HG03378 (cell line): Measurements from ENCODE around the gene GNPDA2.
"Not testable (repeated sequence)": the region's sequence is repeated elsewhere in the genome, so short reads cannot be mapped to it uniquely, and the experiment has no call there.

Experiments
- ATAC-seq: cut with Tn5 transposase; IDR thresholded peaks from one replicate; pipeline ENCODE4 v1.9.1; 2021; ENCODE audit warnings: mild to moderate bottlenecking, moderate library complexity; ENCODE audit not compliant: unreplicated experiment

Gene GNPDA2

GRCh38 chr4:44726038-44726871 lies at the start of gene GNPDA2:
Gene GNPDA2, minus strand, starts transcription at chr4:44726556. Its CDS starts 4,349 bp downstream, at chr4:44722207.
- peak; percentile 80 for ATAC-seq

DNA sequence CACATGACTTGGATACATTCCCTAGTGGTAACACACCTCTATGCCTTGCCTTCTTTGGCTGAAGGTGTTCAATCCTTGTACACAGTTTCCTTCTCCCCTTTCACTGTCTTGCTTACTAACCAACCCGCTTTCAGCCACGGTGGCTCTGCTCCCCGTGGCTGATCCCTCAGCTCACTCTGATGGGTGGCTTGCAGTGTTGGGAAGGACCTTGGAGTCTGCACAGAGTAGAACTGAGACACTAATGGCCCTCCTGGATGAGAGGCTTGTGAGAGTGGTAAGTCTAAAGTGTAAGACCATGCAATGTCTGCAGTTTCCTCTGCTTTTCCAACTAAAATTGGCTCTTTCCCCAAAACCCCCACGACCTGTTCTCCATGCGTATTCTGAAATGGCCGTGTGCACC lies 46.0 kb upstream of the GNPDA2 start:
- ATAC-seq, result no peak

DNA sequence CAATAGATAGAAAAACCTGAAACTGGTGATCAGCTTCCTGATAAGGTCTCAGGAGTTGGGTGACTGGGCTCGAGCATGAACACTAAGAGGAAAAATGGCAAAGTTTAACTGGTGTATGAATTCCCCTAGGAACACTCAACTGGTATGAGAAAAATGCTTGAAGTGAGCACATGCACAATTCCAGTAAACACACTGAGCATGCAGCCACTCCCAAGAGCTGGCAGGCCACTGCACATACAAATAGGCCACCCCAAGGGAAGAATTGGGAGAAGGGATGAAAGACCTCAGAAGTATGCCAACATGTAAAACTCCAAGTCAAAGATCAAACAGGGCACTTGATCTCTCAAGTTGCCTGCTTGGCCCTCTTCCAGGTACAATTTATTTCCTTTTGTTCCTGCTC lies 45.4 kb upstream of the GNPDA2 start:
- no peak for ATAC-seq

- no peak for ATAC-seq
Measured at GRCh38 chr4:44766453-44766852, 40.1 kb upstream of the GNPDA2 start.

DNA sequence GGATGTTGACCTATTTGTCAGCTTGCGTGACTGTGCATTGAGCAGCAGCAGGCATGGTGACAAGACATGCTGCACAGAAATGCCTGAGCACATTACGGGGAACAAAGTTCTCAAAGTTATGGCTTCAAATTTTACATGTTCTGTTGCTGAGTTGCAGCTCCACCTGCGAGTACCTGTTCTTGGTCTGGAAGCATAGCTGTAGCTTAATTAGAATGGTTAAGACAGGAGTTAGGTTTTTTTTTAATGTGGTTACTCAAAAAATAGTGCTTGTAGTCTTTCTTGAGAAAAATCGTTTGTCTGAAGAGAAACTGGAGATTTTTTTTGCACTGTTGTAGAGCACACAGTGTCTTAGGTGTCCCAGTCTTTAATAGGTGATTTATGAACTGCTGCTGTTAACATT lies 38.8 kb upstream of the GNPDA2 start:
- no peak for ATAC-seq

GRCh38 chr4:44761306-44761705 lies 35.0 kb upstream of the GNPDA2 start:
- no peak for ATAC-seq

DNA sequence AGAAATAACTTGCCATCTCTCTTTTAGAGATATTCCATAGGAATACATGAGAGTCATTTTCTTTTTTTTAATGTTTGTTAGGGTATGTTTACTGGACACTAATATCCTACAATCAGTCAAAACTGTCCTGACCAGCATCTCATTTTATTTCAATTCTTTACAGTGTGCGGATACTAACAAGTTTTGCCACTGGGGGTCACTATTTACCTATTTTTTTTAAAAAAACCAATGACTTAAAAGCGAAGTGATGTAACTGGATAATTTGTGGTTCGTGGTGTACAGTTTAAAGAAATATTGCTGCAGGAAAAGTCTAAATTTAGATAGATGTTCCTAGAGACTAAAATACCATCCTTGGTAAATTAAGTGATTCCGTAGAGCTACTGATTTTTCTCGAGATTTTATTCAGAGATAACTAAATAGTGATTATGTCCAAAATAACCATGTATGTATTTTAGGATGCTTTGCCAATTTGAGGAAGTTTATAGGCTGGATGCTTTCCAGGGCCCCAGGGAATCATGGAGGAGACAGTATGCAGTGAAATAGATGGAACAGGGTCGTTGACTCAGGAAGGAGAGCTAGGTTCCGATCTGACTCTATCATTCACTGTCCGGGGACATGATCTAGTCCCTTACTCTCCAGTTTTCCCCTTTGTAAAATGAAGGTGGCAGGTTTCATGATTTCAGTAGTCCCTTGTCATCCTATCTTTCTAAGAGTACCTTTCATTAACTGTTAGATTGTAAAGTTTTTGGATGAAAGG lies 34.0 kb upstream of the GNPDA2 start:
- ATAC-seq, result peak; percentile 73

- no peak for ATAC-seq
Measured at GRCh38 chr4:44756559-44756958, 30.2 kb upstream of the GNPDA2 start.

DNA sequence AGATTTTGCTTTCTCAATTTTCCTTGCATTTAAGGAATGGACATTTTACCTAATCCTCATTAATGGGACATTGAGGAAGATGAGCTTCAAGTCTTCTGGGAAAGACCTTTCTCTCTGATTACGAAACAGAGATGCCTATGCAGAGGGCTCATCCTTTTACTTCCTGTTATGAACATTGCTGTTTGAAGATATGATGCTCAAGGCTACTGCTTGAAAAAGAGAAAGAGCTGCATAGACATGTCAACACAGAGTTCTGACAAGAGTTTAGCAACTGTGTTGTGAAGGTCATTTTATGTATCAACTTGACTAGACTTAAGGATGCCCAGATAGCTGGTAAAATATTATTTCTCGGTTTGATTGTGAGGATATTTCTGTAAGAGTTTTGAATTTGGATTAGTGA lies 13.8 kb upstream of the GNPDA2 start:
- no peak for ATAC-seq

- peak; percentile 88 for ATAC-seq
Measured at GRCh38 chr4:44738615-44739014, 12.3 kb upstream of the GNPDA2 start.

DNA sequence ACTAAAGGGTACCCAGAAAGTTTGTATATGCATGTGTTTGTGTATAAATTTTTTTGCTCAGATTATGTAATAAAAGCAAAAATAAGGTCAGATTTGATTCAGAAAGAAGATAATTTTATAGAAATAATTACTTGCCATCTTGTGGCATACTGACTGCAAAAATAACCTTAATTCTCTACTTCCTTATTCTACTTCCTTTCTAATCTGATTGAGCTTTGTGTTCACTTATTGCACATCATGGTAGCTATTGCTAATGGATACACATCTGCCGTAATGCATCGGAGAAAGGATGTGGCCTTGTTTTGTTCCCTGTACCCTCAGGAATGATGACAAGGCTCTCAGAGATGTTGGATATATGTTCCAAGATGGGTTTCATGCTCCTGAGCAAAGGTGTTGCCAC lies 10.5 kb upstream of the GNPDA2 start:
- ATAC-seq, result no peak

DNA sequence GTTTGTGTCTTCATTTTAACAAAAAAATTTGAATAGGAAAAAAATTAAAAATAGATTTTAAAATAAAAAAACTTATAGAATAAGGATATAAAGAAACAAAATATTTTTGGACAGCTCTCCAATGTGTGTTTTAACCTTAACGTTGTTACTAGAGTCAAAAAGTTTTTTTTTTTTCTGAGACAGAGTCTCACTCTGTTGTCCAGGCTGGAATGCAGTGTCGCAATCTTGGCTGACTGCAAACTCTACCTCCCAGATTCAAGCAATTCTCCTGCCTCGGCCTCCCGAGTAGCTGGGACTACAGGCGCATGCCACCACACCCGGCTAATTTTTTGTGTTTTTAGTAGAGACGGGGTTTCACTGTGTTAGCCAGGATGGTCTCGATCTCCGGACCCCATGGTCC lies 2.3 kb upstream of the GNPDA2 start:
- not testable (repeated sequence) for ATAC-seq

- ATAC-seq, result no peak
Measured at GRCh38 chr4:44727471-44727870, 1.1 kb upstream of the GNPDA2 start.

GRCh38 chr4:44725726-44726037 lies 674 bp downstream of the GNPDA2 start:
- peak; percentile 3 for ATAC-seq

DNA sequence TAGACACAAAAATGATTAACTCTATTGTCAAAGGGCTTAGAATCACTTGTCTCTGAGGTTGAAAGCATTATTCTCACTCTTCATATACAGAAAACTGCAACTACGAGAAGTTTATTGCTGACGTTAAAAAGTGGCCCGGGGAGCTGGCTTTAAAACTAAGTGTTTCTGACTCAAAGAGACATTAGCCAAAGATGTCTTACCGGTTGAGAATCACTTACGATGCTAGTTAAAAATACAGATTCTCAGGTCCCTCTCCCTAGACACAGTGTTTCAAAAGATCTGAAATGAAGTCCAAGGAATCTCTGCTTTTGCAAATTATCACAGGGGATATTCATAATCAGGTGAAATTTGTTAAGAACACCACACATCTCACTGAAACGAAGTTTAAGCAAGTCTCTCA lies 1.2 kb downstream of the GNPDA2 start:
- no peak for ATAC-seq

DNA sequence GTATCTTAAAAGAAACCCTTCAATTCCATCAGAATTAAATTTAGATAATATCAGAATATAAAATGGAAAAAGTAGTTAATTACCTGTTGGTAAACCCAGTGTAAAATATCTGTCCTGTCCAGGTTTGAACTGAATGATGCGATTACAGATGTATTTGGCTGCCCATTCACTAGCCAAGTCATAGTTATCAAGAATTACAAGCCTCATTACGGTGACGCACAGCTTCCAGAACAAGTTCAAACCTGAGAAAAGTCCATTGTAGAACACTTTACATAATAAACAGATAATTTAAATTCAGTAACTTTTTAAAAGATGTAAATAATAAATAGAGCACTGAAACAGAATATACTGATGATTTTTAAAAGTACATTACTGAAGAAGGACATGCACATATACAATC lies 4.4 kb downstream of the GNPDA2 start:
- no peak for ATAC-seq

- no peak for ATAC-seq
Measured at GRCh38 chr4:44720371-44720770, 6.0 kb downstream of the GNPDA2 start.

DNA sequence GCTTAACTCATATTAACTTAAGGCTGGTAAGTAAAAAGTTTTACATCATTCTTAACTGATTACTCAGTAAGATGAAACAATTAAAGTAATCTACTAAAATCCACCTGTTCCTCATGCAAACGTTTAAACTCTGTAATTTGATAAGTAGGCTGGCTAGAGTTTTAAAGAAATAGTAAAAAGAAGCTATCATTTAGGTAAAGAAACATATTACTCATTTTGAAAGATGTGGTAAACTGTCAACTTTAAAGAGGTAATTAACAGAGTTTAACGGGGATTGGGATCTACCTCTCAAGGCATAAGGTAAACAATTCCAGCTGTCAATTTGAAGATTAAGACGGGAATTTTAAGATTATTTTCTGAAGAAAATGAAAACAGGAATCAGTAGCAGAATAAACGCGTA lies 9.8 kb downstream of the GNPDA2 start:
- no peak for ATAC-seq

DNA sequence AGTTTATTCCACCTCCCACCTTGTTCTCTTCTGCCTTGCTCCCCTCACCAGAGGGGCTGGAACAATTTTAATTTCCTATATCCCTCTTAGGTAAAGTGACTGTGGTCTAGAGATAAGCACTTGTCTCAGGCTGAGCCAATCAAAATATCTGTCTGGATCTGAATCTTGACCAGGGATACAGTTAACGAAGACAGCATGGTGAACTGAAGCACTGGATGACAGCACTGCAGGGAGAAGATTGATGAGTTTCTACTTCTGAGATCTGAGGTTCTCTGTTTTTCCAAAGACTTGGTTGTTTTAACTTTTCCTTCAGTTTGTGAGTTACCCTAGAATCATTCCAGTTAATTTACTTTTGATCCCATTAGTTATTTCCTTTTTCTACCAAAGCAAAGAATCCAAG lies 13.2 kb downstream of the GNPDA2 start:
- no peak for ATAC-seq

DNA sequence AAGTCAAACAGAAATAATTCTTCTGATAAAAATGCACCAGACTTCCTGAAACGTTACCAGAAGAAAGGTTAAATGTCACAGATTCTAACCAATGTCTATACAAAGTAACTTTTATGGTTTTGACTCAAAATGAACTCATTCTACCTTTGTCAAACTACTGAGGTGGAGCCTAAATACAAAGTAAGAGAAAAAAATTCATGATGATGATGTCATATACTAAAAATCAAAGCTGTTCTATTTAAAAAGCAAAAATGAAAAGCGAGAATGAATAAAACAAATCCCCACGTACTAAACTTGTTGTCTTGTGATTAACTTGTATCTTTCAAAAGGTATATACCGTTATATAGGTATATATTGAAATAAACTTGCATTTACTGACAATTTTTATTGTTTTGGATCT lies 21.7 kb downstream of the GNPDA2 start:
- ATAC-seq, result no peak

- ATAC-seq, result no peak
Measured at GRCh38 chr4:44701037-44701436, 25.3 kb downstream of the GNPDA2 start.

- ATAC-seq, result no peak
Measured at GRCh38 chr4:44700427-44700826, 25.9 kb downstream of the GNPDA2 start.
